ENCODE measurements around the gene COMT.
A peak's percentile ranks its signal among the peaks of the same experiment; 100 is the strongest.

The COMT gene

DNA sequence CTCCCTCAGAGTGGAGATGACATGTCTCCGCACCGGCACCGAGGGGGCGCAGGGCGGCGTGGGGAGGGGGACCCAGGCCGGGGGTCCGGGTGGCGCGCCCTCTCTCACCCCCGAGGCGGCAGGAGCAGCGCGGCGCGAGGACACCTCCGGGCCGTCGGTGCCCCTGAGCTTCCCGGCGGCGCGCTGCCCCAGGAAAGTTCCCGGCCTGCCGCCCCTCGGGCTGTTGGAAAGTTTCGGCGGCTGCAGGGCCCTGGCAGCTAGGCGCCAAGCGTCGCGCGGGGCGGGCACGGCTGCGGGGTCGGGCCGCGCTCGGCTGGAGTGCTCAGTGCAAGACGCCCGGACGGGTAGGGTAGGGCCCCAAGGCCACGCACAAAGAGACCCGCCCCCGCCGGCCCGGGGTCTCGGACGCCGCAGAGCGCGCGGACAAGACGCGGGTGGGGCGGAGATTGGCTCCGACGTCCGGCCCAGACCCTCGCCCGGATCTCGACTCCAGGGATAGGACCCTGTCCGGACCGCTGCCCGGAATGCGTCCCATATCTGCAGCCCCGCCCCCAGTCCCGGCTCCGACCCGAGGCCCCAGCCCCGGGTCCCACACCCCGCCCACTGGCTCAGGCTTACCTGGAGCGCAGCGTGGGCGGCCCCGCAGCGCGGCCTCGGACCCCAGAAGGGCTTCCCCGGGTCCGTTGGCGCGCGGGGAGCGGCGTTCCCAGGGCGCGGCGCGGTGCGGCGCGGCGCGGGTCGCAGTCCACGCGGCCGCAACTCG, 74.6 kb downstream of the COMT start:
- peaks cover 4% of the 10 kb centered on the region for H3K27me3 ChIP-seq (ENCODE audit: insufficient read depth, low read depth, severe bottlenecking)
- no peaks in the 10 kb centered on the region for H3K9me3 ChIP-seq (ENCODE audit: severe bottlenecking)
- peak; percentile 67 for DNase-seq
- TF ChIP-seq, protein P1, sequence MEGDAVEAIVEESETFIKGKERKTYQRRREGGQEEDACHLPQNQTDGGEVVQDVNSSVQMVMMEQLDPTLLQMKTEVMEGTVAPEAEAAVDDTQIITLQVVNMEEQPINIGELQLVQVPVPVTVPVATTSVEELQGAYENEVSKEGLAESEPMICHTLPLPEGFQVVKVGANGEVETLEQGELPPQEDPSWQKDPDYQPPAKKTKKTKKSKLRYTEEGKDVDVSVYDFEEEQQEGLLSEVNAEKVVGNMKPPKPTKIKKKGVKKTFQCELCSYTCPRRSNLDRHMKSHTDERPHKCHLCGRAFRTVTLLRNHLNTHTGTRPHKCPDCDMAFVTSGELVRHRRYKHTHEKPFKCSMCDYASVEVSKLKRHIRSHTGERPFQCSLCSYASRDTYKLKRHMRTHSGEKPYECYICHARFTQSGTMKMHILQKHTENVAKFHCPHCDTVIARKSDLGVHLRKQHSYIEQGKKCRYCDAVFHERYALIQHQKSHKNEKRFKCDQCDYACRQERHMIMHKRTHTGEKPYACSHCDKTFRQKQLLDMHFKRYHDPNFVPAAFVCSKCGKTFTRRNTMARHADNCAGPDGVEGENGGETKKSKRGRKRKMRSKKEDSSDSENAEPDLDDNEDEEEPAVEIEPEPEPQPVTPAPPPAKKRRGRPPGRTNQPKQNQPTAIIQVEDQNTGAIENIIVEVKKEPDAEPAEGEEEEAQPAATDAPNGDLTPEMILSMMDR (IDR thresholded peaks at IDR 0.05; ENCODE audit: low read depth, low read length) = no peak
- H3K27ac ChIP-seq = peak overlapping the region; percentile 35
- H3K4me3 ChIP-seq (ENCODE audit: low read depth, low read length) = peak overlapping the region; percentile 65
- peaks cover 3% of the 10 kb centered on the region; the same call in 1 of the 2 replicates for H3K36me3 ChIP-seq

DNA sequence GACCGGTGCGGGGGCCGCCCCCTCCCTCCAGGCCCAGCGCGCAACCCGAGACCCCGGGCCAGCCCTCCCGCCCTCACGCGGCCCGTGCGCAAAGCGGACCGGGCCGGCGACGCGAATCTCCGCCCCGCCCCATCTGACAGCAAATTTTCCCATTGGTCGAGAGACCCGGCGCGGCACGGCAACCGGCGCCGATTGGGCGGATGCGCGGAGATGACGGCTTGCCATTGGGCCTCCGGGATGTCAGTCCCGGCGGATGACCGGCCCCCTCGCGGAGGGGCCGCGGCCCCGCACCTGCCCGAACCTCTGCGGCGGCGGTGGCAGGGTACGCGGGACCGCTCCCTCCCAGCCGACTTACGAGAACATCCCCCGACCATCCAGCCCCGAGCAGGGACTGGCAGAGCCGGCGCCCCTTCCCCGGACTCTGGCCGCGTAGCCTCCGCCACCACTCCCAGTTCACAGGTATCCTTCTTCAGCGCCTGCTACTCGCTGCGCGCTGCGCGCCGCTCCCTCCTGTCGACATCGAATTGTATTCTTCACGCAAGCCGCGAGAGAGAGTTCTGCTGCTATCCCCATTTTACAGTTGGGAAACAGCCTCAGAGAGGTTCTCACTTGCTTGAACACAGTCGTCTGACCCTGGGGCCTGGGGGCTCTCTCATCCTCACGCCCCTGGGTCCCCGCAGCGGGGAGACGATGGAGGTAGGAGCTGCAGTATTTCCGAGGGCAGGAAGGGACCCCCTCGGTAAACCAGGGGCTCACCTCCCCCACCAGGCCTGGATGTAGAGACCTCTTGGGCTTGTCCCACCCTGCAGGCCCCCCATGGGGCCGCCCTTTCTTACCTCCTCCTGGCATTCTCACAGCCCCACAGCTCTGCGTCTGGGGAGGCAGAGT, 75.4 kb downstream of the COMT start, which contains the start of gene ARVCF:
ARVCF (minus strand) TSS at position 90 of the 888 bp plus-strand sequence. CDS start 26,029 bp downstream, outside the sequence.
- Histone ChIP-seq H3K27ac (peak within 1 kb of the TSS; percentile 35), H3K9me3 (ENCODE audit: severe bottlenecking) (no peaks in the 10 kb centered on the region), H3K27me3 (ENCODE audit: insufficient read depth, low read depth, severe bottlenecking) (peaks cover 4% of the 10 kb centered on the region), H3K4me3 (ENCODE audit: low read depth, low read length) (peak within 1 kb of the TSS; percentile 65), H3K36me3 (peaks cover 3% of the 10 kb centered on the region; the same call in 1 of the 2 replicates)
- peak; percentile 91 for DNase-seq
- TF ChIP-seq, protein P1 (IDR thresholded peaks at IDR 0.05; ENCODE audit: low read depth, low read length) = no peak

DNA sequence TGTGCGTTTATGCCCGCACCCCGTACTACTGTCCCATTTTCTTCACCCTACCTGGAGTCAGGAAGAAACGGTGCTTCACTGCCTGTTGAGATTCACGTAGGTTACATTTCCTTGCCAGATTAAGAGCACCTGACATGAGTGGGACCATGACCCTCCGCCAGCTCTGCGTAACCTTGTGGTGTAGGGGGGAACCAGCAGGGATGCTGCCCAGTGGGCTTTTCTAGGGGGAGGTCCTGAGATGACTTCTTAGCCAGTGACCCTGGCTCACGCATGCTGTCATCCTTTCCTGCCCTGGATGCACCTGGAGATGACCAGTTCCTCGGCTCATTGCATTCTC, 76.0 kb downstream of the COMT start:
- H3K4me3 ChIP-seq (ENCODE audit: low read depth, low read length) = peak overlapping the region; percentile 65
- TF ChIP-seq, protein P1 (IDR thresholded peaks at IDR 0.05; ENCODE audit: low read depth, low read length) = no peak
- H3K9me3 ChIP-seq (ENCODE audit: severe bottlenecking) = no peaks in the 10 kb centered on the region
- H3K36me3 ChIP-seq = peaks cover 3% of the 10 kb centered on the region
- no peak for DNase-seq
- no peak overlapping the region for H3K27ac ChIP-seq
- peaks cover 4% of the 10 kb centered on the region for H3K27me3 ChIP-seq (ENCODE audit: insufficient read depth, low read depth, severe bottlenecking)

DNA sequence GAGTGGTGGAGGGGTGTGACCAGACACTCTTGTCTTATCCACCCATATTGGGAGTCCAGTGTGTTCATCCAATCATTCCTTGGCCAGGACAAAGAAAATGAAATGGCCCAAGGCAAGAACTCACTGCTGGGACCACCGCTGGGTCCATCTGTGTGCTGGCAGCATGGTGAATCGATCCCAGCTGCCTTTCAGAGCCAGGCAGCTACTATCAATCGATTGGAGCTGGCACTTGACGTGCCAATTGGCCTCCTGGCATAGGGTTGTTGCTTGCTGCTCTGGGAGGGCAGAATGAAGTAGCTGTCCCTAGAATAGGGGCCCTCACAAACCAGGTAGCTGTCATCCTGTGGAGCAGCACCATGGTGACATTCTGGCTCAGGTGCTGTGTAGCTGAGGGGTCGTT, 76.4 kb downstream of the COMT start:
- no peaks in the 10 kb centered on the region; the same call in none of the 2 replicates for H3K36me3 ChIP-seq
- TF ChIP-seq, protein P1 (IDR thresholded peaks at IDR 0.05; ENCODE audit: low read depth, low read length) = no peak
- no peak overlapping the region for H3K27ac ChIP-seq
- DNase-seq = no peak
- no peak overlapping the region for H3K4me3 ChIP-seq (ENCODE audit: low read depth, low read length)
- no peaks in the 10 kb centered on the region for H3K9me3 ChIP-seq (ENCODE audit: severe bottlenecking)
- peaks cover 4% of the 10 kb centered on the region for H3K27me3 ChIP-seq (ENCODE audit: insufficient read depth, low read depth, severe bottlenecking)
